Mesodermal cell (in vitro differentiated cells): Measurements from ENCODE around the gene HECTD3.
"Not testable (repeated sequence)": the region's sequence is repeated elsewhere in the genome, so short reads cannot be mapped to it uniquely, and the experiment has no call there.

Experiments used
- H3K27ac ChIP-seq: 2 replicates; pipeline ENCODE4 v1.7.0; 2013; ENCODE audit warnings: mild to moderate bottlenecking, low read depth, low read length, moderate library complexity; ENCODE audit not compliant: severe bottlenecking
- H3K36me3 ChIP-seq: 2 replicates; pipeline ENCODE4 v1.7.1; 2013; ENCODE audit warnings: mild to moderate bottlenecking, low read length, moderate library complexity; ENCODE audit not compliant: control insufficient read depth, insufficient read depth
- H3K4me1 ChIP-seq: one replicate; pipeline ENCODE4 v1.7.1; 2013; ENCODE audit warnings: mild to moderate bottlenecking, low read length; ENCODE audit not compliant: insufficient read depth, control insufficient read depth, poor library complexity, severe bottlenecking
- H3K4me3 ChIP-seq: 2 replicates; pipeline ENCODE4 v1.7.0; 2013; ENCODE audit warnings: low read length, control low read depth, mild to moderate bottlenecking; ENCODE audit not compliant: insufficient read depth, poor library complexity, severe bottlenecking; ENCODE audit errors: extremely low read depth
- H3K9me3 ChIP-seq: 2 replicates; pipeline ENCODE4 v1.7.1; 2013; ENCODE audit warnings: mild to moderate bottlenecking, low read length, moderate library complexity; ENCODE audit not compliant: control insufficient read depth
- WGBS, 2 experiments: methylation state at CpG; one replicate each; pipeline ENCODE4 v1.1.5; 2013; ENCODE audit warnings: missing lambda C conversion rate in 2 of 2; ENCODE audit not compliant: insufficient coverage in 2 of 2; 5-methylcytosine and 5-hydroxymethylcytosine counted together

HECTD3 gene

GRCh38 chr1:44985747-44986359 is 25.3 kb downstream of the HECTD3 start:
- no peaks in the 10 kb centered on the region for H3K4me1 ChIP-seq
- peak overlapping the region; percentile 82 for H3K4me3 ChIP-seq
- H3K27ac ChIP-seq = no peak overlapping the region
- H3K36me3 ChIP-seq = peaks cover 1% of the 10 kb centered on the region
- H3K9me3 ChIP-seq = no peaks in the 10 kb centered on the region
- 17 to 20% methylated on average over 13 to 16 of the region's 19 CpGs for WGBS, 2 experiments

- not testable (repeated sequence) for H3K4me1 ChIP-seq, H3K4me3 ChIP-seq, H3K9me3 ChIP-seq, H3K27ac ChIP-seq
- whole genome bisulfite sequencing, 2 experiments = 89 to 95% methylated on average over 3 to 4 of the region's 4 CpGs
- peaks cover 67% of the 10 kb centered on the region for H3K36me3 ChIP-seq
Observed at GRCh38 chr1:44977372-44977771, 33.8 kb downstream of the HECTD3 start.

GRCh38 chr1:44976252-44976651 is 34.9 kb downstream of the HECTD3 start:
- WGBS, 2 experiments = no CpG with 5 or more reads among the region's 2 CpGs
- no peak overlapping the region for H3K27ac ChIP-seq
- peaks cover 75% of the 10 kb centered on the region for H3K36me3 ChIP-seq
- H3K9me3 ChIP-seq = peaks cover 3% of the 10 kb centered on the region
- H3K4me1 ChIP-seq = no peaks in the 10 kb centered on the region
- no peak overlapping the region for H3K4me3 ChIP-seq

- Histone ChIP-seq H3K9me3 (peaks cover 3% of the 10 kb centered on the region), H3K4me3 (no peak overlapping the region), H3K36me3 (peaks cover 54% of the 10 kb centered on the region), H3K27ac (no peak overlapping the region), H3K4me1 (peaks cover 10% of the 10 kb centered on the region)
- WGBS, 2 experiments = no CpG with 5 or more reads among the region's 1 CpG
Observed at GRCh38 chr1:44973645-44974044, 37.5 kb downstream of the HECTD3 start.

GRCh38 chr1:44970317-44970716 is 40.8 kb downstream of the HECTD3 start:
- peaks cover 10% of the 10 kb centered on the region for H3K4me1 ChIP-seq
- peak overlapping the region; percentile 32 for H3K27ac ChIP-seq
- 98% methylated on average over 4 of the region's 4 CpGs; no CpG with 5 or more reads in 1 of the 2 experiments for WGBS, 2 experiments
- no peaks in the 10 kb centered on the region for H3K9me3 ChIP-seq
- no peak overlapping the region for H3K4me3 ChIP-seq
- peaks cover 28% of the 10 kb centered on the region for H3K36me3 ChIP-seq

GRCh38 chr1:44964396-44964795 is 46.7 kb downstream of the HECTD3 start:
- Histone ChIP-seq H3K27ac (no peak overlapping the region), H3K4me1 (no peaks in the 10 kb centered on the region), H3K9me3 (no peaks in the 10 kb centered on the region), H3K36me3 (peaks cover 3% of the 10 kb centered on the region), H3K4me3 (no peak overlapping the region)
- no CpG with 5 or more reads among the region's 1 CpG for WGBS, 2 experiments

- Histone ChIP-seq H3K4me3 (no peak overlapping the region), H3K27ac (no peak overlapping the region), H3K9me3 (no peaks in the 10 kb centered on the region), H3K4me1 (no peaks in the 10 kb centered on the region), H3K36me3 (peaks cover 3% of the 10 kb centered on the region)
- 84 to 96% methylated on average over 3 of the region's 3 CpGs for WGBS, 2 experiments
Observed at GRCh38 chr1:44962729-44963128, 48.4 kb downstream of the HECTD3 start.

GRCh38 chr1:44962022-44962421 is 49.1 kb downstream of the HECTD3 start:
- not testable (repeated sequence) for H3K9me3 ChIP-seq, H3K4me1 ChIP-seq, H3K36me3 ChIP-seq, H3K27ac ChIP-seq, H3K4me3 ChIP-seq
- 100% methylated on average over 2 to 3 of the region's 4 CpGs for WGBS, 2 experiments

GRCh38 chr1:44957566-44957965 is 53.6 kb downstream of the HECTD3 start:
- H3K9me3 ChIP-seq, H3K27ac ChIP-seq, H3K4me3 ChIP-seq, H3K4me1 ChIP-seq: not testable (repeated sequence)
- WGBS, 2 experiments = 88 to 94% methylated on average over 2 to 3 of the region's 3 CpGs
- peaks cover 12% of the 10 kb centered on the region for H3K36me3 ChIP-seq

- peaks cover 12% of the 10 kb centered on the region for H3K36me3 ChIP-seq
- not testable (repeated sequence) for H3K4me1 ChIP-seq, H3K27ac ChIP-seq, H3K4me3 ChIP-seq, H3K9me3 ChIP-seq
- 92% methylated on average over 2 of the region's 3 CpGs; no CpG with 5 or more reads in 1 of the 2 experiments for WGBS, 2 experiments
Observed at GRCh38 chr1:44956077-44956476, 55.0 kb downstream of the HECTD3 start.
